GM19351 (cell line): Measurements from ENCODE around the gene EDN1.
A peak's percentile ranks its signal among the peaks of the same experiment; 100 is the strongest.

Experiments used
- ATAC-seq: cut with Tn5 transposase; IDR thresholded peaks from one replicate; pipeline ENCODE4 v1.9.1; 2021; ENCODE audit warnings: mild to moderate bottlenecking, moderate library complexity; ENCODE audit not compliant: unreplicated experiment

Gene EDN1

DNA sequence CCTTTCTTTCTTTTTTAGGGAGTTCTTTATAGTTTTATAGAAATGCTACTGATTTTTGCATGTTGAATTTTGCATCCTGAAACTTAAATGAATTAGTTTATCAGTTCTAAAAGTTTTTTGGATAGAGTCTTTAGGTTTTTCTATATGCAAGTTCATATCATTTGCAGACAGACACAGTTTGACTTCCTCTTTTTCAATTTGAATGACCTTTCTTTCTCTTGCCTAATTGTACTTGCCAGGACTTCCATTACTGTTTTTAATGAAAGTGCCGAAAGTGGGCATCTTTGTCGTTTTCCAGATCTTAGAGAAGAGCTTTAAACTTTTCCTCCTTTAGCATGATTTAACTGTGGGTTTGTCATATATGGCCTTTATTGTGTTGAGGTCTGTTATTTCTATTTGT is 21.1 kb upstream of the EDN1 start:
- no peak for ATAC-seq

DNA sequence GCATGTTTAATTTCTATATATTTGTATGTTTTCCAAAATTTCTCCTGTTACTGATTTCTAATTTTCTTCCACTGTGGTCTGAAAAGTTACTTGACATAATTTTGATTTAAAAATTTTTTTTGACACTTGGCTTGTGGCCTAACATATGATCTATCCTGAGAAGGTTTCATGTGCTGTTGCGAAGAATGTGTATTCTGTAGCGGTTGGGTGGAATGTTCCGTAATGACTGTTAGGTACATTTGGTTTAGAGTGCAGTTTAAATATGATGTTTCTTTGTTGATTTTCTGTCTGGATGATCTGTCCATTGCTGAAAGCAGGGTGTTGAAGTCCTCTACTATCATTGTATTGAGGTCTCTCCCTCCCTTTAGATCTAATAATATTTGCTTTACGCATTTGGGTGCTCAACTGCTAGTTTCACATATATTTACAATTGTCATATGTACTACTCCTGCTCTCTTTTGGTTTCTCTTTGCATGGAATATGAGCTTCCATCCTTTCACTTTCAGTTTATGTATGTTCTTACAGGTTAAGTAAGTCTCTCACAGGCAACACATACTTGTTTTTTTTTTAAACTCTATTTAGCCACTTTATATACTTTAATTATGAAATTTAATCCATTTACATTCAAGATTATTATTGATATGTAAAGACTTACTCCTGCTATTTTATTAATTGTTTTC is 19.5 kb upstream of the EDN1 start:
- ATAC-seq = no peak

DNA sequence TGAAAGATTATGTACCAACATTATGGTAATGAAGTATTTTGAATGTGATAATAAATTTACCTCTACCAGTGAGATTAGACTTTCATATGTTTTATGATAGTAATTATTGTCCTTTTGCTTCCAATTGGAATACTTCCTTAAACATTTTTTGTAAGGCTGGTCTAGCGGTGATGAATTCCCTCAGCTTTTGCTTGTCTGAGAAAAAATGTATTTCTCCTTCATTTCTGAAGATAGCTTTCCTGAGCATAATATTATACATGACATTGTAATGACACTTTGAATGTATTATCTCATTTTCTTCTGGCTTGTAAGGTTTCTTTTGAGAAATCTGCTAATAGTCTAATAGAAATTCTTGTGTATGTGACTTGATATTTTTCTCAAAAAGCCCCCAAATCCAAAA is 18.6 kb upstream of the EDN1 start:
- no peak for ATAC-seq

DNA sequence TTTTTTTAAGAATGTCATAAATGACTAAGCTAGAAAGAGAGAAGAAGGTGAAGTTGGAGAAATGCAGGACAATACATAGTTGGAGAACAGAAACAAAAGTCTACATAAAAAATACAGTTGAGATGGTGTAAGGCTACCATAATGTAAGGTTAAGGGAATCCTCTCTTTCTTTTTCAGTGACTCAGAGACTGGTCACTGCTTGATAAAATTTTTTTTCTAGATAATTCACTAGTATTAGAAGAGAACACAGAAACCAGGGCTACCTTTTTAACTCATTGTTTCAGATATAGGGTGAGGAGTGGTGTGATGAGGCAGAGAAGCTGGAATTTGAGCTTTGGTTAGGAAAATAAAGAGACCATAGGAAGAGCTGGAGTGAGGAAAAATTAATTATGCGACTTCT is 18.2 kb upstream of the EDN1 start:
- no peak for ATAC-seq

DNA sequence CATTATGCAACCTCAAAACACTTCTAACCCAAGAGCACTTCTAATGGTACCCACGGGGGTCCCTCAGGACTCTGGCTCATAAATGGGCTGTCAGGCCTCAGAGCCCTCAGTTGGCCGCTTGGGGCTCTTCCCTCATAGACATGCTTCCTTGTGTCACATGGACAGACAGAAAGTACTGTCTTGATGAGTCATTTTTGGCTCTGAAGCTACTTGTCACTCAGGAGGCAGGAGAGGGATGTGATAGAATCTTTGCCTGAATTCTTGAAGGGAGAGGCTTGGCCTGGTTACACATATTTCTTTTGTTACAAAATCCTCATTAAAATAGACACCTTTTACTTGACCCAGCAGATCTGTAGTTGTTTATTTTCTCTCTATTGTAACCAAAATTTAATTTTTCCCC is 15.1 kb upstream of the EDN1 start:
- no peak for ATAC-seq

DNA sequence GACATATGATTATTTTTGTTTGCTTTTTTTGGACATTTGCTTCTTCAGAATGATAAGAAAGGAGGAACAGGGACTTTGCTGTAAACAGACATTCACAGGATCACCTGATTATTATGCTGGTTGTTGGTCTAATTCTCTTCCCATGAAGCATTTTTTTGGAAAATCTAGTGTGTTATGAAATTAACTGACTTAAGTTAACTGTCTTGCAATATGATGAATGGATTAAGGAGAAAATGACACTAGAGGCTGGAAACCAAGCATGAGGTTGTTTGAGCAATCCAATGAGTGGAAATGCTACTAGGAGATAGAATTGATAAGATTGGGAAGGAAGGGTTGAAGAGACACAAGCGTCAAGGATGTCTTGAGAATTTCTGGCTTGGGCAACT is 13.2 kb upstream of the EDN1 start:
- no peak for ATAC-seq

DNA sequence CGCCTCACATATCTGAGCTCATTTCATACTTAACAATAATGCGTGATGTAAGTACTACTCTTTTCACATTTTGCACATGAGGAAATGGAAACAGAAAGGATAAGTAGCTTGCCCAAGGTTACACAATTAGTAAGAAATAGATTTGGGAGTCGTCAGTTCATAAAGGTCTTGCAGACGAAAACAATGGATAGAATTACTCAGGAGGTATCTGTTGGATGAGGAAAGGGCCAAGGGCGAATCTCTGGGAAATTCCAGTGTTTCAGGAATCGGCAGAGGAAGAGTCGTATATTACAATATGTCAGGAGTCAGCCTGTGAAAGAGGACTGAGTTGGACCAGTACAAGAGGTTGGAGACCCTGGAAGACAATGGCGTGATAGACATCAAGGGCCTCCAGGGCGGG is 12.8 kb upstream of the EDN1 start:
- no peak for ATAC-seq

DNA sequence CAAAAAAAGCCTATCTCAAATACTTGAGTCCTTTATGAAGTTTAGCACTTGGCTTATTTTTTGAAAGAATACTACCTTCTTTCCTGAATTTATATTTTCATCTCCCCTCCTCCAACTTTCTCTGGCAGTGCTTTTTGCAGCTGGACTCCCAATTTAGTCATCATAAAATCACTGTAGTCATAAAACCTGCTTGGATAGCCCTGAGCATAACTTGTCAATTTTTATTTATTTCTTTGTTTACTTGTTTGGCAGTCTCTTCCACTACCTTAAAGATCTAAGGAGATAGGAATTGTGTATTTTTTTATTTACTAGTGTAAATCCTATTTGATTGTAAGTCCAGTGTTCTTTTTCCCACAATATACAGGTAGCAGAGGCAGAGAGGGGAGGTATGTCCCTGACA is 11.2 kb upstream of the EDN1 start:
- no peak for ATAC-seq

DNA sequence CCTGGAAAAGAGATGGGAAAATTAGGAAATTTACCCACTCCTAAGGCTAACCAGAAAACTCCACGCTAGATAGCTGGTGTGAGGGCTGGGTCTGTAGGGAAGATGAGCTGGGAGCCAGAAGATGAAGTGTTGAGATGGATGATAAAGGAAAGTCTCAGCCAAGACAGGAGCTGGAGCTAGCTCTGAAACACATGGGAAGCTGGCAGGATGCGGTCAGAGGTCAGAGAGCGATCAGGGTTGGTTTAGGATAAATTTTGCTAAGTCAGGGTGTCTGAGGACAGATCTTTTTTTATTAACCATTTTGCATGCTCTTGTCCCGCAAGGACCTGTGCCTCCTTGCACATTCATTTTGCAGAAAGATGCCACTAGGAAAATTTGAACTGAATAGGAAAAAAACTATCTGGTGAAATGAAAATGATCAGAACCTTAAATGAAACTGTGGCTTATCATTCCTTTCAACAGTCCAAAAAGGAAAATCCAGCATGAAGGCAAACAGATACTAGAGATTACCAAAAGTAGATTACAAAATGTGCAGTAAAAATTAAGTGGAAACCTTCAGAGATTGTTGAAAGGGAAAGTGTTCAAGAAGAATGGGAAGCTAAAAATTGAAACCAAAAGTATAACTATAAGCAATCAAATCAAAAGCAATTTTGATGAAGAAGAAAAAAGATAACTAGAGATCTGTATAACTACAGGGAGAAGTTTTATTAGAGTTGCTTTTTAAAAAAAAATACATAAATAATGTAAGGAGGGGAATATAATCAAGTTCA is 10.7 kb upstream of the EDN1 start:
- no peak for ATAC-seq

DNA sequence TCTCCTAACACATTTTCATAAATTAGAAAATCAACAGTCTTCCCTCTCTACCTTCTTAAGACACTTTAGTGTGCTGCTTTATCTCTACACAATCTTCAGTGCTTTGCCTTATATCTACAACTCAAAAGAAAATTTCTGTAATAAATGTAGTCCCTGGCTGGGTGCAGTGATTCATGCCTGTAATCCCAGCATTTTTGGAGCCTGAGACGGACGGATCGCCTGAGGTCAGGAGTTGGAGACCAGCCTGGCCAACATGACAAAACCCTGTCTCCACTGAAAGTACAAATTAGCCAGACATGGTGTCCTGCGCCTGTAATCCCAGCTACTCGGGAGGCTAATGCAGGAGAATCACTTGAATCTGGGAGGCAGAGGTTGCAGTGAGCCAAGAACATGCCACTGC is 9.7 kb upstream of the EDN1 start:
- ATAC-seq = no peak

DNA sequence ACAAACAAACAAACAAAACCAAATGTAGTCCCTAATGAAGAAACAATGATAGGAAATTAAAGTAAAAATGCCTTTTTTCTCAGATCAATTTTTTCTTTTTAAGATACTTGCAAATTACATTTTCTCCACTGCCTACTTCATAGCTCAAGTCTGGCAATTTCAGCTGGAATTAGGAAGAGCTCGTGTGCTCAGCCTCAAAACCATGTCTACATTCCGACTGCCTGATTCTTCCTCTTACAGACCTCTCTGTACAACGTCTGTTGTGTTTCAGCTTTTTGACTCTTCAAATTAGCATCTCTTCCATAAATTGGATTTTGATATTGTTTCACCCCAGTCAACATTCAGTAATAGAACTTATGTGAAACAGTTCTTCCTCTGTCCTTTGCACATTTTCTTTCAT is 9.3 kb upstream of the EDN1 start:
- no peak for ATAC-seq

DNA sequence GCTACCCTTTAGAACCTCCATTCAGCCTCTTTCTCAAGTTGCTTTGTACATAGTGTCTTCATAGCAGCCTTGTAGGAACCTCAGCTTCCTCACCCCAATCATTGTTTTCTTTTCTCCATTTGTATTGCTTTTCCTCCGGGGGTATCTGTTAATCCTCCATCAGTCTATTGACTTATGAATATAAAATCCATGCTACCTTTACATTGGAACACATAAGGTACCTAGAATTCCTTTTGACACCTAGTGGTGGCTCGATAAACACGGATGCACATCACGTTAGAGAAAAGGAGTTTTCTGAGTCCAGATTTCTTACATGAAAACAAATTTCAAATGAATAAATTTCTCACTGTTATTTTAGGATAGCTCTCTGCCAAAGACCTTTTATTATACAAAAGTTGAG is 6.3 kb upstream of the EDN1 start:
- no peak for ATAC-seq

DNA sequence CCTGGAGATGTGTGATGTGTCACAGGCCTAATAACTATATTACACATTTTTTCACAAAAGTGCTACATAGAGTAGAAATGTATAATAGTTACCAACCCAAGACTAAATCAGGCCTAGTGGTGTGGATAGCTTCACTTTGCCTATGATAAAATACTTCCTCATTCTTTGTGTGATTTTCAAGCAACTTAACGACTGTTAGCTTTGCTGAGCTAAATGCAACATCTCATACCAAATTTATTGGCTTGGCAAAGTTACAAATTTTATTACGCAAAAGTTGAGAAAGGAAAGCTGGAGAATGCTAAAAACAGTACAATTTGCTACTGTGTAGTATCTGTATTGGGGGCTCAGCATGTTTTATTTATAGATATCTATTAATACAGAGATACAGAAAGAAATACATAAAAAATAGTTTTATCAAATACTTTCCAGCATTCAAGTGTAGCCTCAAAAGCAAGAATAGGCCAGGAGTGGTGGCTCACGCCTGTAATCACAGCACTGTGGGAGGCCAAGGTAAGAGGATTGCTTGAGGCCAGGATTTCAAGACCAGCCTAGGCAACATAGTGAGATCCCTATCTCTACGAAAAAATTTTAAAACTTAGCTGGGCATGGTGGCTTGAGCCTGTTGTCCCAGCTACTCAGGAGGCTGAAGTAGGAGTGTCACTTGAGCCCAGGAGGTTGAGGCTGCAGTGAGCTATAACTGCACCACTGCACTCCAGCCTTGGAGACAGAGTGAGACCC is 3.6 kb upstream of the EDN1 start:
- no peak for ATAC-seq

DNA sequence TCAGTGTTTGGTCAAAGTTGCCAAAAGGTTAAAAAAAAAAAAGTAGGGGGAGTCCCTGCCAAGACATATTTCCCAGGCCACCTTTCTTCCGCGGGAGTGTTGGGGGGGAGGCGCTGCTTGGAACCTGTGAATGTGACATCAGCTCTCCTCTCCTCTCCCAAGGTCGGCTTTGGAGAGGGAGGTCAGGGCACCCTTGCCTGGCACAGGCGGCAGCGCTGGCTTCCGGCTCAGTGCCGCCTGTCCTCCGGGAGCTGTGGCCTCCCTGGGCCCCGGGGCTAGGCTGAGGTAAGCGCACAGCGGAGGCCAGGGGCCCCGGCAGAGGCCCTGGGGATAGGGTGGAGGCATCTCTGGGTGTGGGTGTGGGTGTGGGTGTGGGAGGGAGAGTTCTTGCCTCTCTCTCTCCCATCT is 1.9 kb upstream of the EDN1 start:
- no peak for ATAC-seq

DNA sequence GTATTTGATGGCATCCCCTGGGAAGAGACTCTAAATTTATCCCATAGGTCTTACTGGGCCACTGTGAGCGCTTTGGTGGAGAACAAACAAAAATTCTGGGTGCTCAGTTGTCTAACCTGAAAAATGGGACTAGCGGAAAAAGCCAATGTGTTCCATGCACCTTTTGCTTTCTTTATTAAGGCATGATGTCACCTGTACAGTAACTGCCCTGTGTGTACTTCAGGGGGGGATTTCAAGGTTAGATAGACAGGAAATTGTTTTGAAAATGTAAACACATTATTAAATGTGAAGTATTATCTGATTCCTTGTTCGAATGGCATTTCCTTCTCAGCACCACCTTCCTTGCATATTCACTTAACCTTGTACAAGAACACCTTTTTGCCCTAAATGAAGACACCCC is 1.2 kb upstream of the EDN1 start:
- no peak for ATAC-seq

DNA sequence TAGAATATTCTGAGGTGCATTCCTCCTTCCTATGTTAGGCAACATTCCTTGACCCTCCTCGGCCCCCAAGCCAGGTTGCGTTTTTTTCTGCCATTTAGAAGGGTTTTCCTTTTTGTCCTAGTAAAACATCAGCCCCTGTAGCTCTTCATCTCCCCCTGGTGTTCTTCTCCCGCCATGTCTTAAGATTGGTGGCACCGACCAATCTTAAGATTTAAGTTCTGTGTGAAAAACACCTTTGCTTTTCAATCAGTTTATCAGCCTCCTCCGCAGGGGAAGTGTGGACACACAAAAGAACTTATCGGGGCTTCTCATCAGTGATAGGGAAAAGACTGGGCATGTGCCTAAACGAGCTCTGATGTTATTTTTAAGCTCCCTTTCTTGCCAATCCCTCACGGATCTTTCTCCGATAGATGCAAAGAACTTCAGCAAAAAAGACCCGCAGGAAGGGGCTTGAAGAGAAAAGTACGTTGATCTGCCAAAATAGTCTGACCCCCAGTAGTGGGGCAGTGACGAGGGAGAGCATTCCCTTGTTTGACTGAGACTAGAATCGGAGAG is 719 bp upstream of the EDN1 start:
- ATAC-seq = peak; percentile 45

DNA sequence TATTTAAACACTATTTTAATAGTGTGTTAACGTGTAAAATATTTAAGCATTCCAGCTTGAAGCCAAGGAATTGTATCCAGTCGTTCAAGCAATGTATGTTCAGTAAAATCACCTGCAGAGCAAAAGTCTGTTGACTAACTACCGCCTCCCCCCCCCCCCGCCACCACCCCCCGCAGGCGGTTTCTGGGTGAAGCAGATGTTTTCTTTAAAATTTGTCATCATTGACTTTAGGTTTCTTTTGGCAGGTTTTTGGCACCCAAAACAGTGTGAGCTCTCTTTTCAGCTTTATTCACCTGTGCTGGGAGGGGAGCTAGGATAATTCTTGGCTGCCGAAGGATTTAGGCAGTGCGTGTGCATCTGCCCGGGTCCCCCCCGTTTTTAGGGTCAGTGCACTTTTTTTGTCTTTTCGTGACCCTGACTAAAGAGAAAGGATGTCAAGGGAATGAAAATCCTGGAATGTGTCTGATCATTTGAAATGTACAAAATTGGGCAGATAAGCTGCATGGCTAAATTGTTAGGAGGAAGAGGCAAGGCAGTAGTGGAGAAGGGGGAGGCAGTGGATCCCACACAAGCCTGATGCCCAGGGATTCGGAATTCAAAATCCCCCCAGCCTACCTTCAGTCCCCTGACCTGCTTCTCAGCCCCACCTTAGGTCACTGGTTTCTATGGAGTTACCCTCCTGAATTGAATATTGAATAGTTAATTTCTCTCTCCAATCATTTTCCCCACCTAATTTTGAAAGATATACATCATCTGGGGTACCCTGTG is 1.1 kb downstream of the EDN1 start:
- ATAC-seq = no peak

DNA sequence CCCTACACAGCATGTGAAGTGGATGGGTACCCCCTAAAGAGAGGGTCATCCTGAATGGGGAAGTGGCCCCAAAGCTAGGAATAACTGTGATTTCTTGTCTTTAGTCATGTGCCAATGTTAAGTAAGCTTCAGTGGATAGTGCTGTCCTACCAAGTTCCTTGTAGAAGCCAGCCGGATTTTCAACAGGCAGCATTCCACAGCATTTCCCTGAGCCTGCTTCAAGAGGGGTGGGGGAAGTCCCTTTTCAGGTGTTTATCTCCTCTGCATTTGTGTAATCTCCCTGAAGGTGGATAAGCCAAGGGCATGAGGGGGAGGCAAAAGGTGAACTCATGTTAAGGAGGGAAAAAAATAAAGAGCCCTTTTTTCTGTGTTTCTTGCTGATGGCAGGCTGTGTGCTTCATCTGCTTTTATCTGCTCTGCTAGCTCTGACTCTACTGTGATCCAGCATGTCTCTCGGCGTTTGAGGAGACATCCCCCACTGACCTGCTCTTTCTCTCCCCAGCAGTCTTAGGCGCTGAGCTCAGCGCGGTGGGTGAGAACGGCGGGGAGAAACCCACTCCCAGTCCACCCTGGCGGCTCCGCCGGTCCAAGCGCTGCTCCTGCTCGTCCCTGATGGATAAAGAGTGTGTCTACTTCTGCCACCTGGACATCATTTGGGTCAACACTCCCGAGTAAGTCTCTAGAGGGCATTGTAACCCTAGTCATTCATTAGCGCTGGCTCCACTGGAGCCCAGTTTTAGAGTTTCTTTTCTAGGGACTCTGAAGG is 1.9 kb downstream of the EDN1 start:
- no peak for ATAC-seq

DNA sequence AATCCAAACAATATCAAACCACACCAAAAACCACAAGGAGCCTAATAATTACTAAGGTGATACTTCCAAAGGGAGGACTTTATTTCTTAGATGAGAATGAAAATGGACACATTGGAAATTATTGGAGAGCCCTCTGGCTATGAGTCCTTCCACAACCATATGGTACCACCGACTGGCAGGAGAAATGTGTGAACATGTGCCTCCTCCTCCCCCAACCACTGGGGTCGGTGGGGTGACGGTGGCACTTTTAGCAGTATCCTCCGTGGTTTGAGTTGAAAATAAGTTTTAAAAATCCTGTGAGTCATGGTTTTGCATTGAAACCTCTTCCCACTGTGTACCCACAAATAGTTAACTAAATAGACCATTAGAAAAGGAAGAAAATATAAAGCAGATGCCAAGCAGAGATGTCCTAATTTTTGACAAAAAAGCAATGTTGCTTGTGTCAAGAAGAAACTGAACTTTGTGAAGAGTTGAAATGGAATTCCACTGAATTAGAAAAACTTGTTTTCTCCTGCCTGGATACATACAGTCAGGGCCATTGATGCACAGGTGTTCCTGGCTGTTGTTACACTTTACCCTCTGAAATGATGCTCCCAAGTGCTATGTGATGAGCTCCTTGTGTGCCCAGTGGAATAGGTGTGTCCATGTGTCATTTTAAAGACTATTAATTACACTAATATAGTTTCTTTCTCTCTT is 3.2 kb downstream of the EDN1 start:
- no peak for ATAC-seq
